ENCODE results near the gene FAM200A. TPM values are rescaled to one million over a fixed set of nuclear protein-coding genes. Genes with fewer than 3 reads are reported as not detected.

FAM200A gene
- total RNA-seq, 4 donors from 2014 or later = 0.40 to 4.2 (median 4.1) TPM; not detected in 1

- intact Hi-C loops (cut with DNase I; ENCODE audit: low total_unique reads) = no loop called here
- Histone ChIP-seq H3K4me1 (peaks cover 17 to 48% (median 23%) of the 10 kb centered on the region in 4 donors), H3K4me3 (no peak overlapping the region), H3K27me3 (no peaks in the 10 kb centered on the region), H3K27ac (peak overlapping the region in 1 of 4 donors; percentile 96), H3K9me3 (no peaks in the 10 kb centered on the region), H3K36me3 (peaks cover 0 to 57% (median 26%) of the 10 kb centered on the region in 4 donors)
- WGBS, 2 donors (ENCODE audit: low coverage in 1 of 2) = 93 to 96% methylated on average over 6 to 7 of the region's 7 CpGs
- TF ChIP-seq EP300 (IDR thresholded peaks at IDR 0.05; ENCODE audit: low read depth) (no peak), CTCF (IDR thresholded peaks at IDR 0.05) (no peak), POLR2AphosphoS5 (IDR thresholded peaks at IDR 0.05) (no peak), POLR2A (IDR thresholded peaks at IDR 0.05) (no peak)
- in situ Hi-C loops (cut with MboI; ENCODE audit: low pct_ligation_motif_present in 1 of 4, low pct_unique_long_range_greater_than_20kb in 1 of 4, low sequenced_read_pairs in 3 of 4) = no loop called here
- DNase-seq = no peak
Observed at GRCh38 chr7:99560834-99561736, 9.2 kb upstream of the FAM200A start.

- WGBS, 2 donors (ENCODE audit: low coverage in 1 of 2) = 21 to 32% methylated on average over 18 to 31 of the region's 31 CpGs
- in situ Hi-C loops (cut with MboI; ENCODE audit: low pct_ligation_motif_present in 1 of 4, low pct_unique_long_range_greater_than_20kb in 1 of 4, low sequenced_read_pairs in 3 of 4) (loop anchor here in 1 of 4 donors (10.0 kb wide), 1 partner anchor 55 kb away; the partner anchor contains the start of genes ZKSCAN5 and ZNF394), intact Hi-C loops (cut with DNase I; ENCODE audit: low total_unique reads) (no loop called here)
- Histone ChIP-seq H3K27me3 (no peaks in the 10 kb centered on the region), H3K4me3 (peak overlapping the region; percentile 64 to 92 (median 82)), H3K4me1 (peaks cover 17 to 48% (median 23%) of the 10 kb centered on the region in 4 donors), H3K27ac (peak overlapping the region; percentile 96 to 98 (median 97)), H3K36me3 (peaks cover 0 to 43% (median 21%) of the 10 kb centered on the region in 4 donors), H3K9me3 (no peaks in the 10 kb centered on the region)
- TF ChIP-seq EP300 (IDR thresholded peaks at IDR 0.05; ENCODE audit: low read depth) = no peak
- no peak for TF ChIP-seq CTCF (IDR thresholded peaks at IDR 0.05)
- TF ChIP-seq POLR2AphosphoS5 (IDR thresholded peaks at IDR 0.05) = no peak
- DNase-seq = no peak
Observed at GRCh38 chr7:99559175-99559915, 7.4 kb upstream of the FAM200A start.

GRCh38 chr7:99558306-99559174, 6.6 kb upstream of the FAM200A start, which contains the start of gene ZNF655:
Gene ZNF655, plus strand, starts transcription at chr7:99558642. Its CDS starts 1,918 bp downstream, at chr7:99560560.
- intact Hi-C loops (cut with DNase I; ENCODE audit: low total_unique reads) (no loop called here), in situ Hi-C loops (cut with MboI; ENCODE audit: low pct_ligation_motif_present in 1 of 4, low pct_unique_long_range_greater_than_20kb in 1 of 4, low sequenced_read_pairs in 3 of 4) (loop anchor here in 1 of 4 donors (10.0 kb wide), 1 partner anchor 54 kb away; the partner anchor contains the start of genes ZKSCAN5 and ZNF394)
- TF ChIP-seq EP300 (IDR thresholded peaks at IDR 0.05; ENCODE audit: low read depth) = no peak
- TF ChIP-seq POLR2AphosphoS5 (IDR thresholded peaks at IDR 0.05) = peak; percentile 72 to 83 (median 81)
- TF ChIP-seq CTCF (IDR thresholded peaks at IDR 0.05) = peak in 1 of 5 experiments; percentile 10
- TF ChIP-seq POLR2A (IDR thresholded peaks at IDR 0.05) = peak; percentile 91
- no peaks in the 10 kb centered on the region for H3K27me3 ChIP-seq
- peak within 1 kb of the TSS; percentile 64 to 92 (median 82) for H3K4me3 ChIP-seq
- no peaks in the 10 kb centered on the region for H3K9me3 ChIP-seq
- peaks cover 0 to 35% (median 17%) of the 10 kb centered on the region in 4 donors for H3K36me3 ChIP-seq
- H3K4me1 ChIP-seq = peaks cover 17 to 48% (median 23%) of the 10 kb centered on the region in 4 donors
- 0 to 1% methylated on average over 3 to 41 of the region's 73 CpGs for WGBS, 2 donors (ENCODE audit: low coverage in 1 of 2)
- DNase-seq = peak; percentile 94
- peak within 1 kb of the TSS; percentile 96 to 98 (median 97) for H3K27ac ChIP-seq
